Lower leg skin (tissue), 4 donors: ENCODE results near the gene CDCA4. TPM values are rescaled to one million over a fixed set of nuclear protein-coding genes. Genes with fewer than 3 reads are reported as not detected.
"Not testable (repeated sequence)": the region's sequence is repeated elsewhere in the genome, so short reads cannot be mapped to it uniquely, and the experiment has no call there.

Experiments
- DNase-seq, 2 donors: peaks; one replicate each; pipeline ENCODE4 v3.0.0-alpha.2; 2019; ENCODE audit warnings: low spot score in 2 of 2
- H3K4me3 ChIP-seq: fragments of 200-600 bp; sonication (generic); 2 replicates; pipeline ENCODE4 v1.5.1; 2017; ENCODE audit warnings: mild to moderate bottlenecking, low read depth; ENCODE audit not compliant: poor library complexity, severe bottlenecking
- POLR2A ChIP-seq, 2 donors: fragments of 450-650 bp; IDR thresholded peaks; one replicate each; pipeline ENCODE4 v1.6.1; 2016 to 2017; ENCODE audit warnings: antibody characterized with exemption in 2 of 2, mild to moderate bottlenecking in 1 of 2, moderate library complexity in 1 of 2
- WGBS, 2 donors: methylation state at CpG; one replicate each; pipeline ENCODE4 v1.1.5; 2018; 5-methylcytosine and 5-hydroxymethylcytosine counted together
- intact Hi-C: fragments of 100-400 bp; cut with DNase I; formaldehyde crosslinking; loops from one replicate; pipeline ENCODE4 v1.15.0; 2023; ENCODE audit warnings: low total_unique reads
- total RNA-seq, 4 donors: library from RNA; depleted of rRNA; stranded (reverse); fragments of >200 nt; gene quantifications; one replicate each; pipeline ENCODE4 v1.1.0, GENCODE V29; 2016
- TF ChIP-seq, protein P1 (sequence below), 3 donors: fragments of 450-650 bp; IDR thresholded peaks; one replicate each; pipeline ENCODE4 v1.5.1; 2016; ENCODE audit warnings: antibody characterized with exemption in 3 of 3, mild to moderate bottlenecking in 3 of 3, moderate library complexity in 2 of 3

CDCA4 gene
- total RNA-seq, 4 donors from 2014 or later, result 39.3 to 45.7 (median 41.5) TPM

- WGBS, 2 donors, result 92 to 93% methylated on average over 13 to 17 of the region's 17 CpGs
- intact Hi-C loops, result loop anchor here (10.0 kb wide), 1 partner anchor 148 kb away; no protein-coding TSS in a partner anchor
- TF ChIP-seq POLR2A (IDR thresholded peaks at IDR 0.05), result no peak
- TF ChIP-seq, protein P1, sequence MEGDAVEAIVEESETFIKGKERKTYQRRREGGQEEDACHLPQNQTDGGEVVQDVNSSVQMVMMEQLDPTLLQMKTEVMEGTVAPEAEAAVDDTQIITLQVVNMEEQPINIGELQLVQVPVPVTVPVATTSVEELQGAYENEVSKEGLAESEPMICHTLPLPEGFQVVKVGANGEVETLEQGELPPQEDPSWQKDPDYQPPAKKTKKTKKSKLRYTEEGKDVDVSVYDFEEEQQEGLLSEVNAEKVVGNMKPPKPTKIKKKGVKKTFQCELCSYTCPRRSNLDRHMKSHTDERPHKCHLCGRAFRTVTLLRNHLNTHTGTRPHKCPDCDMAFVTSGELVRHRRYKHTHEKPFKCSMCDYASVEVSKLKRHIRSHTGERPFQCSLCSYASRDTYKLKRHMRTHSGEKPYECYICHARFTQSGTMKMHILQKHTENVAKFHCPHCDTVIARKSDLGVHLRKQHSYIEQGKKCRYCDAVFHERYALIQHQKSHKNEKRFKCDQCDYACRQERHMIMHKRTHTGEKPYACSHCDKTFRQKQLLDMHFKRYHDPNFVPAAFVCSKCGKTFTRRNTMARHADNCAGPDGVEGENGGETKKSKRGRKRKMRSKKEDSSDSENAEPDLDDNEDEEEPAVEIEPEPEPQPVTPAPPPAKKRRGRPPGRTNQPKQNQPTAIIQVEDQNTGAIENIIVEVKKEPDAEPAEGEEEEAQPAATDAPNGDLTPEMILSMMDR (IDR thresholded peaks at IDR 0.05), result no peak
- no peak for DNase-seq
- no peak overlapping the region for H3K4me3 ChIP-seq
These were observed 21.9 kb upstream of the CDCA4 start for GRCh38 chr14:105042813-105043212.

DNA sequence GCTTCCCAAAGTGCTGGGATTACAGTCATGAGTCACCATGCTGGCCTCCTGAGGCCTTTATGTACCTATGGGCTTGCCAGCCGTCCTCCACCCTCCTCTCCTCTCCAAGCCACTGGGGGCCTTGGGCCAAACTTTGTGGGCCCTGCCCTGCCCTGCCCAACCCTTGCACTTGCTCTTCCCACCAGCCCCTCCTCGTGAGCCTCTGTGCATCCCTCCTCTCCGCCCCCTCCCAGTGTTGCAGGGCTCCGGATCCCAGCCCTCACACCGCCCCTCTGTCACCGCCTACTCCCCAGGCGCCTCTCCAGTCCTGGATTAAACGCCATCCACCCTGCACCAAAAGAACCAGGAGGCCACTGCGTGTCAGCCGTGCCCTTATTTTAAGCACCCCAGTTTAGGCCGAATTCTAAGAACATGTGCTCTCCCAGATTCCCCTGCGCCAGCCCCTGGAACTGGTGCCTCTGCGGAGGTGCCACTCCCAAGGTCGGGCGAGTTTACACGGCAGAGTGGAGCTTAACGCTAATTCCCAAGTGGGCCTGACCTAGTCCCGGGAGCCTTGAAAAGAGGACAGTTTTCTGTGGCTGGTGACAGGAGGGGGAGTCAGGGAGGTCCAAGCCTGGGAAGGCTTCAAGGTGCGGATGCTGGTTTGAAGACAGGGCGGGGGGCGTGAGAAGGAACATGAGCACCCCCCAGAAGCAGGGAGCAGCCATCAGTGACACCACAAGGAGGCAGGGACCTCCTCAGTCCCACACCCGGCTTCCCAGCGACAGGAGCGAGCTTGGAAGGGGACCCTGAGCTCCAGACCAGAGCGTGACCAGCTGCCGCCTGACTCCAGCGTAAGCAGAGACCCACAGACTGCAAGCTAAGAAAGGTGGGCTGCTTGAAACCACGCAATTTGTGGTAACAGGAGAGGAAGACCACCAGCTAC, 21.2 kb upstream of the CDCA4 start:
- DNase-seq, result no peak
- H3K4me3 ChIP-seq, result no peak overlapping the region
- WGBS, 2 donors, result 55 to 62% methylated on average over 28 of the region's 28 CpGs
- intact Hi-C loops, result loop anchor here (10.0 kb wide), 1 partner anchor 147 kb away; no protein-coding TSS in a partner anchor
- TF ChIP-seq, protein P1 (IDR thresholded peaks at IDR 0.05), result no peak
- TF ChIP-seq POLR2A (IDR thresholded peaks at IDR 0.05), result no peak

- DNase-seq, result no peak
- WGBS, 2 donors, result 77 to 78% methylated on average over 14 of the region's 14 CpGs
- intact Hi-C loops, result loop anchor here (10.0 kb wide), 1 partner anchor 145 kb away; no protein-coding TSS in a partner anchor
- no peak overlapping the region for H3K4me3 ChIP-seq
- TF ChIP-seq, protein P1 (IDR thresholded peaks at IDR 0.05), result no peak
- TF ChIP-seq POLR2A (IDR thresholded peaks at IDR 0.05), result no peak
These were observed 18.7 kb upstream of the CDCA4 start for GRCh38 chr14:105039458-105040205.

DNA sequence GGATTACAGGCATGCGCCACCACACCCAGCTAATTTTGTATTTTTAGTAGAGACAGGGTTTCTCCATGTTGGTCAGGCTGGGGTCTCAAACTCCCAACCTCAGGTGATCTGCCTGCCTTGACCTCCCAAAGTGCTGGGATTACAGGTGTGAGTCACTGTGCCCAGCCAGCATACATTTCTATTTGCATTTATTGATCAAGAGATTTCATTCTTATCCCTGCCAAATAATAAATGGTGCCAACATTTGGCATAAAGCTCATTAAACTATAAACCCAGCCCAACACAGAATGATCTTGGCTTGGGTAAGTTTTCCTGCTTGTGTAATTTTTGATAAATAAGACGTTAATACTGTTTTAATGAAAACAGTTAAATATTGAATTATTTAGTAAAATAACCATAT, 14.7 kb upstream of the CDCA4 start:
- H3K4me3 ChIP-seq, DNase-seq, intact Hi-C loops: not testable (repeated sequence)
- WGBS, 2 donors, result 61 to 63% methylated on average over 2 of the region's 2 CpGs

DNA sequence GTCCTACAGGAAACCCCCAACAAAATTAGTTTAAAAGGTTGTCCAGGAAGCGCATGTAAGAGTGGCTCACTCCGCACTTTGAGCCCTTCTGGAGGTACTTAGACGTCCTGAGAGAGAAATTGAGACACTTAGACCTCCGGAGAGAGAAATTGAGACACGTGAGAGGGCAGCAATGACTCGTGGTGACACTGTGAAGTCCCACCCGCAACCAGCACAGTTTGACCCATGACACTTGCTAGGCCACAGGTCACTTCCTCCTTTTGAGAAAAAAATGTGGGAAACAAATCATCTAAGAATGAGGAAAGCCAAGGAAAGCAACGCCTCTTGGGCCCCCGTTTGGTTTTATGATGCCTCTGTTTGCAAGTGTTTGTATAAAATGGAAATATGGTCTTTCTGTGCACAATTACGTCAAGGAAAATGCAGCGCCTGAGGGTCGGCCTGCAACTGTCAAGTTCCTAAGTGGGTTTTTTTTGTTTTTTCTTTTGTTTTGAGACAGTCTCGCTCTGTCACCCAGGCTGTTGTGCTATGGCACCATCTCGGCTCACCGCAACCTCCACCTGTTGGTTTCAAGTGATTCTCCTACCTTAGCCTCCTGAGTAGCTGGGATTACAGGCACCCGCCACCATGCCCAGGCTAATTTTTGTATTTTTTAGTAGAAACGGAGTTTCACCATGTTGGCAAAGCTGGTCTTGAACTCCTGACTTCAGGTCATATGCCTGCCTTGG, 13.6 kb upstream of the CDCA4 start:
- 86 to 88% methylated on average over 17 of the region's 17 CpGs for WGBS, 2 donors
- DNase-seq, result no peak
- TF ChIP-seq, protein P1 (IDR thresholded peaks at IDR 0.05), result no peak
- intact Hi-C loops, result no loop called here
- no peak overlapping the region for H3K4me3 ChIP-seq

DNA sequence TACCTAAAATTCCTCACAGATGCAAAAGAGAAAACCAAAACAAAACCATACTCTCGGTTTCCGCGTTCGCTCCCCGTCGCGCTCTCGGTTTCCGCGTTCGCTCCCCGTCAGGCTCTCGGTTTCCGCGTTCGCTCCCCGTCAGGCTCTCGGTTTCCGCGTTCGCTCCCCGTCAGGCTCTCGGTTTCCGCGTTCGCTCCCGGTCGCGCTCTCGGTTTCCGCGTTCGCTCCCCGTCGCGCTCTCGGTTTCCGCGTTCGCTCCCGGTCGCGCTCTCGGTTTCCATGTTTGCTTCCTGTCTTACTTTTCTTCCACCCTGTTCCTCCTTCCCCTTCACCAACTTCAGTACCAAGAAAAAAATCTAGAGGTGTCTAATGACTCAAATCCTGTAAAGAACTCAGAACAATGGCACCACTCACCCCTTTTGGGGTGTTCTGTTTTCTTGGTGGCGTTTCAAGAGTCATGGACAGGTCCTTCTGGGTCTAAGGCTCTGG, 12.6 kb upstream of the CDCA4 start:
- H3K4me3 ChIP-seq, result peak overlapping the region; percentile 10
- DNase-seq, intact Hi-C loops: not testable (repeated sequence)
- 4 to 21% methylated on average over 45 of the region's 45 CpGs for WGBS, 2 donors

- DNase-seq, intact Hi-C loops, H3K4me3 ChIP-seq: not testable (repeated sequence)
- 62 to 67% methylated on average over 5 of the region's 5 CpGs for WGBS, 2 donors
These were observed 11.6 kb upstream of the CDCA4 start for GRCh38 chr14:105032451-105032901.
